Testis (tissue), 5 donors: Measurements from ENCODE around the gene IPMK. TPM values are rescaled to one million over a fixed set of nuclear protein-coding genes. Genes with fewer than 3 reads are reported as not detected.

Experiments
- DNase-seq: peaks from one replicate; pipeline ENCODE4 v3.0.0-alpha.2; 2019
- H3K27ac ChIP-seq, 2 donors: fragments of 200-600 bp; sonication (generic); one replicate each; pipeline ENCODE4 v1.5.1; 2019
- H3K27me3 ChIP-seq: fragments of 200-600 bp; sonication (generic); one replicate; pipeline ENCODE4 v1.5.1; 2019
- H3K36me3 ChIP-seq: fragments of 200-600 bp; sonication (generic); one replicate; pipeline ENCODE4 v1.5.1; 2017; ENCODE audit warnings: low read depth; ENCODE audit errors: missing control alignments
- H3K4me1 ChIP-seq: fragments of 200-600 bp; sonication (generic); one replicate; pipeline ENCODE4 v1.5.1; 2019
- H3K4me3 ChIP-seq, 2 donors: fragments of 200-600 bp; sonication (generic); one replicate each; pipeline ENCODE4 v1.5.1; 2017 to 2019
- H3K9me3 ChIP-seq: fragments of 200-600 bp; sonication (generic); one replicate; pipeline ENCODE4 v1.5.1; 2017
- POLR2A ChIP-seq: fragments of 450-650 bp; IDR thresholded peaks from one replicate; pipeline ENCODE4 v1.6.1; 2017; ENCODE audit warnings: antibody characterized with exemption, mild to moderate bottlenecking, moderate library complexity
- WGBS, 2 donors: methylation state at CpG; one replicate each; pipeline ENCODE4 v1.1.5; 2018; 5-methylcytosine and 5-hydroxymethylcytosine counted together
- intact Hi-C: fragments of 100-400 bp; cut with DNase I; formaldehyde crosslinking; loops from one replicate; pipeline ENCODE4 v1.15.1; 2023; ENCODE audit warnings: low total_unique reads
- long read RNA-seq, 2 donors: transcript quantifications; one replicate each; lab custom pipeline, GENCODE V29; 2026
- polyA plus RNA-seq: library from polyadenylated mRNA; stranded (reverse); fragments of 350-450 nt; fragmentation: Illumina TruSeq; extraction: RNeasy Lipid Tissue Mini Kit (QIAGEN cat#74804); gene quantifications from one replicate; pipeline ENCODE4 v1.2.3, GENCODE V29; 2014; ENCODE audit warnings: low read depth, low replicate concordance; ENCODE audit not compliant: insufficient read depth
- total RNA-seq, 2 donors: library from RNA; depleted of rRNA; stranded (reverse); fragments of >200 nt; gene quantifications; one replicate each; pipeline ENCODE4 v1.2.3, GENCODE V29; 2016
- TF ChIP-seq, protein P1 (sequence below), 3 experiments: fragments of 450-650 bp in 2 of 3; fragments of 200-600 bp in 1 of 3; sonication (generic) in 1 of 3; IDR thresholded peaks; one replicate each; pipeline ENCODE4 v1.5.1; 2016 to 2019; ENCODE audit warnings: antibody characterized with exemption in 3 of 3, mild to moderate bottlenecking in 2 of 3, moderate library complexity in 1 of 3

IPMK gene
- total RNA-seq (1 to 10 TPM; 3.3 to 4.3 TPM), polyA plus RNA-seq (3.7 TPM)
- long read RNA-seq, donor 1, full-length matches to known transcripts: 1 of 1 reads
- long read RNA-seq, donor 1, partial matches to known transcripts: 0 of 1 reads
- long read RNA-seq, donor 1, other reads (novel, unspliced or antisense): 0 of 1 reads
- long read RNA-seq, donor 2: 0 reads

DNA sequence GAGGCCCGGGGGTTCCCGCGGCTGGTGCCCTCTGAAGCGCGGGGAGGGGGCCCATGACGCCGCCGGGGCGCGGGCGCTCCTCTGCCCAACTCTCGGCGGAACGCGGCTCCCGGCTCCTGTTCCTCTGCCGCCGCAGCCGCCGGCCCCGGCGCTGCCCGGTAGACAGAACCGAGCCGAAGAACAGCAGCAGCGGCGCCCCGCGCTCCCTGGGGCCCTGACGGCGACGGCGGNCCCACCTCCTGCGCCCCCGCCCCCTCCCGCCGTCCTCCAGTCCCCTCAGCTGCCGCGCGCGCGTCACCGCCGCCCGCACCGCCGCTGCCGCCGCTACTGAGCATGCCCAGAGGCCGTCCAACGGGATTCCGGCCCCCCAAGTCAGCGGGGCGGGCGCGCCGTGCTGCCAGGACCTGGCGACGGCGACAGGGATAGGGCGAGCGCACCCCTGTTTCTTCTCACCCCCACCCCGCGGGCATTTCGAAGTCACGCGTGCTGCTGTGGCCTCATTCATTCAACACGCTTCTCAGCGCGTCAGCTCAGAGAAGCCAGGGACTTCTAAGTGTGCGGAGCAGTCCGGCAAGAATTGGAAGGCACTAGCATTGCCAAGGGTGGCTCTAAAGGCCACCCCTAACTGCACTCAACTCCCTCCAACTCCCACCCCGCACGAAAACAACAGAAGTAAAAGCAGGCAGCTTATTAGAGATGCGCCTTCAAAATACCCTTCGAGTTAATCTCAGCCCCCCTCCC, at the start of gene IPMK:
TSS of gene IPMK (minus strand) at position 182 of the 741 bp plus-strand sequence. CDS start 283 bp downstream, outside the sequence.
- intact Hi-C loops: no loop called here
- Histone ChIP-seq H3K27ac (peak within 1 kb of the TSS; percentile 87 to 89), H3K36me3 (no peaks in the 10 kb centered on the region), H3K27me3 (no peaks in the 10 kb centered on the region), H3K9me3 (no peaks in the 10 kb centered on the region), H3K4me1 (peaks cover 8% of the 10 kb centered on the region), H3K4me3 (peak within 1 kb of the TSS; percentile 81 to 92)
- TF ChIP-seq POLR2A: no peak
- TF ChIP-seq, protein P1, sequence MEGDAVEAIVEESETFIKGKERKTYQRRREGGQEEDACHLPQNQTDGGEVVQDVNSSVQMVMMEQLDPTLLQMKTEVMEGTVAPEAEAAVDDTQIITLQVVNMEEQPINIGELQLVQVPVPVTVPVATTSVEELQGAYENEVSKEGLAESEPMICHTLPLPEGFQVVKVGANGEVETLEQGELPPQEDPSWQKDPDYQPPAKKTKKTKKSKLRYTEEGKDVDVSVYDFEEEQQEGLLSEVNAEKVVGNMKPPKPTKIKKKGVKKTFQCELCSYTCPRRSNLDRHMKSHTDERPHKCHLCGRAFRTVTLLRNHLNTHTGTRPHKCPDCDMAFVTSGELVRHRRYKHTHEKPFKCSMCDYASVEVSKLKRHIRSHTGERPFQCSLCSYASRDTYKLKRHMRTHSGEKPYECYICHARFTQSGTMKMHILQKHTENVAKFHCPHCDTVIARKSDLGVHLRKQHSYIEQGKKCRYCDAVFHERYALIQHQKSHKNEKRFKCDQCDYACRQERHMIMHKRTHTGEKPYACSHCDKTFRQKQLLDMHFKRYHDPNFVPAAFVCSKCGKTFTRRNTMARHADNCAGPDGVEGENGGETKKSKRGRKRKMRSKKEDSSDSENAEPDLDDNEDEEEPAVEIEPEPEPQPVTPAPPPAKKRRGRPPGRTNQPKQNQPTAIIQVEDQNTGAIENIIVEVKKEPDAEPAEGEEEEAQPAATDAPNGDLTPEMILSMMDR (IDR thresholded peaks at IDR 0.05): no peak
- 1 to 2% methylated on average over 25 to 72 of the region's 76 CpGs for WGBS, 2 donors
- peak; percentile 93 for DNase-seq

DNA sequence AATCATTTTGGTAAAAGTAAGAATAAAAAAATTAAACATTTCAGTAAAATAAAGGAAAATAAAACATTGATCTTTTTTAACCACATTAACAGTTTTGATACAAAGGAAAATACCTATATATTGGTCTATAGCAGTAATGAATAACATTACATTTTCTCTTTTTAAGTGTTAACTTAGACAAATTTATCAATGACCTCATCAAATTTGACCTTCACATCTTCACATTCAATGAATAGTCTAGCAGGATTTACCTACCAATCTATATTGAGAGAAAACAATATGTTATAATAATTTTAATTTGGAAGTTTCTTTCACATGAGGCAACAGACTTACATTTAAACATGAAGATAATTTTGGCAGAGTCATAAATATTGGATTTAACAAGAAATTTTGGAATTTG, 49.2 kb upstream of the IPMK start:
- Histone ChIP-seq H3K9me3 (no peaks in the 10 kb centered on the region), H3K4me1 (no peaks in the 10 kb centered on the region), H3K27me3 (no peaks in the 10 kb centered on the region), H3K4me3 (no peak overlapping the region), H3K27ac (no peak overlapping the region), H3K36me3 (no peaks in the 10 kb centered on the region)
- intact Hi-C loops: no loop called here
- DNase-seq: no peak
- TF ChIP-seq POLR2A: no peak
- TF ChIP-seq, protein P1 (IDR thresholded peaks at IDR 0.05): no peak

DNA sequence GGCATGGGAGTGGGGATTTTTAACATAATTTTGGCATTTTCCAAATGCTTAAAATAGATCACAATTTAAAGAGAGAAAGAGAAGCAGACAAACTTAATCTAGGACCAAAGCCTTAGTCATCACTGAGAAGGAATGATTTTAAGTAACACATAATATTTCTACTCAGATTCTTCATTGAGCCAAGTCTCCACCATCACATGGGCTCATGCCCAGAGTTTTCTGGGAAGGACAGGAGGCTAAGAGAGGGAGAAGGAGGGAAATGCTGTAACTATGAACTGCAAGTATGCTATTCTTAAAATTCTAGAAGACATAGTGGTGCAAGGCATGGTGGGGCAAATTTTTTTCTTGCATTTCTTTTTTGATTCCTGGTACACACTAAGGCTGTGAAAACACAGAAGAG, 43.3 kb upstream of the IPMK start:
- no peaks in the 10 kb centered on the region for H3K27me3 ChIP-seq
- no peak overlapping the region for H3K27ac ChIP-seq
- no peak for DNase-seq
- TF ChIP-seq, protein P1 (IDR thresholded peaks at IDR 0.05): no peak
- H3K4me3 ChIP-seq: no peak overlapping the region
- H3K9me3 ChIP-seq: no peaks in the 10 kb centered on the region
- no peaks in the 10 kb centered on the region for H3K36me3 ChIP-seq
- no peaks in the 10 kb centered on the region for H3K4me1 ChIP-seq
- intact Hi-C loops: no loop called here

DNA sequence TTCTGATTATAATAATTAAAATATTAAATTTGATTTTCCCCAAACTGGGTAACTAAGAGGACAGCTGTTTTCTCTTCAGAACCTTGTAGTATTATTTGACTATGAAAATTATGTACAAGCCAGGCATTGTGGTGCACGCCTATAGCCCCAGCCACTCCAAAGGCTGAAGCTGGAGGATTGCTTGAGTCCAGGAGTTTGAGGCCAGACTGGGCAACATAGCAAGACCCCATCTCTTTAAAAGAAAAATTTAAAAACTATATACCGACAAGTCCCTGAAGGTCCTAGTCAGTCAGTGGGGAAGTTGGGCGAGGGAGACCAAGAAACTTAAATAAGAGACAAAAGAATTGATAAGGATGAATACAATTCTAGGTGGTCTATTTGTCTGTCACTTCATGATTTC, 40.0 kb upstream of the IPMK start:
- H3K4me1 ChIP-seq: no peaks in the 10 kb centered on the region

More for the DNA sequence above, 40.0 kb upstream of the IPMK start:
- Histone ChIP-seq H3K36me3 (no peaks in the 10 kb centered on the region), H3K4me3 (no peak overlapping the region), H3K9me3 (no peaks in the 10 kb centered on the region), H3K27me3 (no peaks in the 10 kb centered on the region), H3K27ac (no peak overlapping the region)
- intact Hi-C loops: no loop called here
- WGBS, 2 donors: 94 to 95% methylated on average over 3 of the region's 3 CpGs
- TF ChIP-seq, protein P1 (IDR thresholded peaks at IDR 0.05): no peak
- TF ChIP-seq POLR2A: no peak
- no peak for DNase-seq
